ENCODE measurements around the gene ALDH8A1. TPM values are rescaled to one million over a fixed set of nuclear protein-coding genes. Genes with fewer than 3 reads are reported as not detected.
A peak's percentile ranks its signal among the peaks of the same experiment; 100 is the strongest.
"Not testable (repeated sequence)": the region's sequence is repeated elsewhere in the genome, so short reads cannot be mapped to it uniquely, and the experiment has no call there.

ALDH8A1 gene
- total and polyA plus RNA-seq, 7 experiments from 2014 or later = 0.20 to 4.3 (median 2.3) TPM; not detected in 1

- Mint-ChIP-seq H3K9me3 (peaks cover 0 to 5% (median 0%) of the 10 kb centered on the region in 11 donors), H3K27ac (no peak overlapping the region), H3K36me3 (no peaks in the 10 kb centered on the region), H3K4me3 (no peak overlapping the region), H3K4me1 (no peaks in the 10 kb centered on the region), H3K27me3 (peaks cover 0 to 13% (median 0%) of the 10 kb centered on the region in 5 donors)
- Histone ChIP-seq H3K27me3 (ENCODE audit: control insufficient read depth in 2 of 2, insufficient read depth in 2 of 2, low read length in 2 of 2) (no peaks in the 10 kb centered on the region), H3K27ac (ENCODE audit: low read depth, low read length) (no peak overlapping the region), H3K4me1 (ENCODE audit: control insufficient read depth in 2 of 2, insufficient read depth in 2 of 2, low read length in 2 of 2) (no peaks in the 10 kb centered on the region), H3K9me3 (ENCODE audit: control insufficient read depth in 2 of 3, low read length in 3 of 3) (no peaks in the 10 kb centered on the region), H3K4me3 (ENCODE audit: low read length) (no peak overlapping the region), H3K36me3 (ENCODE audit: control insufficient read depth in 2 of 3, insufficient read depth in 3 of 3, low read length in 3 of 3) (no peaks in the 10 kb centered on the region)
- ATAC-seq = no peak
- no peak for DNase-seq
- ChIA-PET CTCF (interaction anchor here (0.9 to 1.0 kb wide), 2 partner anchors 744 to 801 kb away, joined by 3 read pairs; no protein-coding TSS in a partner anchor), POLR2A (no interaction called here)
- intact Hi-C loops (cut with micrococcal nuclease) = no loop called here
Observed at GRCh38 chr6:134909701-134910592, 40.0 kb downstream of the ALDH8A1 start.

GRCh38 chr6:134908906-134909516, 40.9 kb downstream of the ALDH8A1 start:
- no peaks in the 10 kb centered on the region for H3K36me3 ChIP-seq (ENCODE audit: control insufficient read depth in 2 of 3, insufficient read depth in 3 of 3, low read length in 3 of 3)
- Mint-ChIP-seq H3K4me3 (no peak overlapping the region), H3K4me1 (no peaks in the 10 kb centered on the region), H3K36me3 (no peaks in the 10 kb centered on the region), H3K27me3 (peaks cover 0 to 13% (median 0%) of the 10 kb centered on the region in 5 donors), H3K9me3 (peaks cover 0 to 5% (median 0%) of the 10 kb centered on the region in 11 donors), H3K27ac (peak overlapping the region in 1 of 9 donors; percentile 39)
- H3K4me3 ChIP-seq (ENCODE audit: low read length) = no peak overlapping the region
- DNase-seq (no peak), ATAC-seq (no peak)
- no peak overlapping the region for H3K27ac ChIP-seq (ENCODE audit: low read depth, low read length)
- H3K4me1 ChIP-seq (ENCODE audit: control insufficient read depth in 2 of 2, insufficient read depth in 2 of 2, low read length in 2 of 2) = no peaks in the 10 kb centered on the region
- POLR2A ChIA-PET = no interaction called here
- CTCF ChIA-PET = interaction anchor here (1.0 kb wide), 1 partner anchor 801 kb away, joined by 3 read pairs; no protein-coding TSS in a partner anchor
- H3K27me3 ChIP-seq (ENCODE audit: control insufficient read depth in 2 of 2, insufficient read depth in 2 of 2, low read length in 2 of 2) = no peaks in the 10 kb centered on the region
- H3K9me3 ChIP-seq (ENCODE audit: control insufficient read depth in 2 of 3, low read length in 3 of 3) = no peaks in the 10 kb centered on the region
- intact Hi-C loops (cut with micrococcal nuclease) = no loop called here

GRCh38 chr6:134904731-134905130, 45.2 kb downstream of the ALDH8A1 start:
- H3K27ac Mint-ChIP-seq; H3K36me3 ChIP-seq (ENCODE audit: control insufficient read depth in 2 of 3, insufficient read depth in 3 of 3, low read length in 3 of 3); H3K4me3 Mint-ChIP-seq; H3K9me3 Mint-ChIP-seq; intact Hi-C loops (cut with micrococcal nuclease); H3K27ac ChIP-seq (ENCODE audit: low read depth, low read length); H3K4me1 Mint-ChIP-seq; CTCF ChIA-PET; ATAC-seq; H3K27me3 ChIP-seq (ENCODE audit: control insufficient read depth in 2 of 2, insufficient read depth in 2 of 2, low read length in 2 of 2); H3K36me3 Mint-ChIP-seq; H3K4me1 ChIP-seq (ENCODE audit: control insufficient read depth in 2 of 2, insufficient read depth in 2 of 2, low read length in 2 of 2); POLR2A ChIA-PET; H3K4me3 ChIP-seq (ENCODE audit: low read length); H3K27me3 Mint-ChIP-seq; DNase-seq; H3K9me3 ChIP-seq (ENCODE audit: control insufficient read depth in 2 of 3, low read length in 3 of 3): not testable (repeated sequence)

- Histone ChIP-seq H3K36me3 (ENCODE audit: control insufficient read depth in 2 of 3, insufficient read depth in 3 of 3, low read length in 3 of 3) (no peaks in the 10 kb centered on the region), H3K4me3 (ENCODE audit: low read length) (no peak overlapping the region), H3K4me1 (ENCODE audit: control insufficient read depth in 2 of 2, insufficient read depth in 2 of 2, low read length in 2 of 2) (no peaks in the 10 kb centered on the region), H3K9me3 (ENCODE audit: control insufficient read depth in 2 of 3, low read length in 3 of 3) (no peaks in the 10 kb centered on the region), H3K27ac (ENCODE audit: low read depth, low read length) (no peak overlapping the region), H3K27me3 (ENCODE audit: control insufficient read depth in 2 of 2, insufficient read depth in 2 of 2, low read length in 2 of 2) (no peaks in the 10 kb centered on the region)
- Mint-ChIP-seq H3K27me3 (peaks cover 0 to 2% (median 0%) of the 10 kb centered on the region in 5 donors), H3K4me3 (no peak overlapping the region), H3K36me3 (no peaks in the 10 kb centered on the region), H3K27ac (no peak overlapping the region), H3K4me1 (no peaks in the 10 kb centered on the region), H3K9me3 (peaks cover 0 to 5% (median 0%) of the 10 kb centered on the region in 11 donors)
- ChIA-PET CTCF (no interaction called here), POLR2A (no interaction called here)
- intact Hi-C loops (cut with micrococcal nuclease) = no loop called here
- DNase-seq = no peak
- no peak for ATAC-seq
Observed at GRCh38 chr6:134903448-134903847, 46.5 kb downstream of the ALDH8A1 start.

GRCh38 chr6:134902936-134903335, 47.0 kb downstream of the ALDH8A1 start:
- intact Hi-C loops (cut with micrococcal nuclease) = no loop called here
- Mint-ChIP-seq H3K27ac (no peak overlapping the region), H3K4me3 (no peak overlapping the region), H3K36me3 (no peaks in the 10 kb centered on the region), H3K4me1 (no peaks in the 10 kb centered on the region), H3K9me3 (peaks cover 0 to 5% (median 0%) of the 10 kb centered on the region in 11 donors), H3K27me3 (no peaks in the 10 kb centered on the region)
- Histone ChIP-seq H3K4me3 (ENCODE audit: low read length) (no peak overlapping the region), H3K36me3 (ENCODE audit: control insufficient read depth in 2 of 3, insufficient read depth in 3 of 3, low read length in 3 of 3) (no peaks in the 10 kb centered on the region), H3K9me3 (ENCODE audit: control insufficient read depth in 2 of 3, low read length in 3 of 3) (no peaks in the 10 kb centered on the region), H3K27ac (ENCODE audit: low read depth, low read length) (no peak overlapping the region), H3K27me3 (ENCODE audit: control insufficient read depth in 2 of 2, insufficient read depth in 2 of 2, low read length in 2 of 2) (no peaks in the 10 kb centered on the region), H3K4me1 (ENCODE audit: control insufficient read depth in 2 of 2, insufficient read depth in 2 of 2, low read length in 2 of 2) (no peaks in the 10 kb centered on the region)
- ATAC-seq = no peak
- ChIA-PET CTCF (no interaction called here), POLR2A (no interaction called here)
- no peak for DNase-seq

- Mint-ChIP-seq H3K27me3 (peaks cover 0 to under 1% (median 0%) of the 10 kb centered on the region in 5 donors), H3K36me3 (no peaks in the 10 kb centered on the region), H3K4me1 (no peaks in the 10 kb centered on the region), H3K27ac (no peak overlapping the region), H3K4me3 (no peak overlapping the region), H3K9me3 (peaks cover 0 to 5% (median 0%) of the 10 kb centered on the region in 11 donors)
- ChIA-PET CTCF (no interaction called here), POLR2A (no interaction called here)
- Histone ChIP-seq H3K9me3 (ENCODE audit: control insufficient read depth in 2 of 3, low read length in 3 of 3) (no peaks in the 10 kb centered on the region), H3K27me3 (ENCODE audit: control insufficient read depth in 2 of 2, insufficient read depth in 2 of 2, low read length in 2 of 2) (no peaks in the 10 kb centered on the region), H3K4me1 (ENCODE audit: control insufficient read depth in 2 of 2, insufficient read depth in 2 of 2, low read length in 2 of 2) (no peaks in the 10 kb centered on the region), H3K36me3 (ENCODE audit: control insufficient read depth in 2 of 3, insufficient read depth in 3 of 3, low read length in 3 of 3) (no peaks in the 10 kb centered on the region), H3K4me3 (ENCODE audit: low read length) (no peak overlapping the region), H3K27ac (ENCODE audit: low read depth, low read length) (no peak overlapping the region)
- DNase-seq (no peak), ATAC-seq (no peak)
- intact Hi-C loops (cut with micrococcal nuclease) = no loop called here
Observed at GRCh38 chr6:134902074-134902861, 47.6 kb downstream of the ALDH8A1 start.
